Activated naive CD8-positive, alpha-beta T cell (primary cell): Measurements from ENCODE around the gene GFPT1.
"Not testable (repeated sequence)": the region's sequence is repeated elsewhere in the genome, so short reads cannot be mapped to it uniquely, and the experiment has no call there.

ENCODE experiments used
- H3K27ac Mint-ChIP-seq: one replicate; pipeline ENCODE4 v1.8.0; 2021; ENCODE audit warnings: mixed read lengths
- H3K27me3 Mint-ChIP-seq: one replicate; pipeline ENCODE4 v1.8.0; 2021; ENCODE audit warnings: mixed read lengths
- H3K36me3 Mint-ChIP-seq: one replicate; pipeline ENCODE4 v1.8.0; 2021; ENCODE audit warnings: mixed read lengths
- H3K4me1 Mint-ChIP-seq: one replicate; pipeline ENCODE4 v1.8.0; 2021; ENCODE audit warnings: low read depth, mixed read lengths
- H3K4me3 Mint-ChIP-seq: one replicate; pipeline ENCODE4 v1.8.0; 2021; ENCODE audit warnings: mild to moderate bottlenecking, mixed read lengths
- H3K9me3 Mint-ChIP-seq: one replicate; pipeline ENCODE4 v1.8.0; 2021; ENCODE audit warnings: low read depth, mixed read lengths

GFPT1 gene

GRCh38 chr2:69386789-69387734 is at the start of gene GFPT1:
TSS of gene GFPT1 (minus strand) at chr2:69387227. CDS start at chr2:69387071, 156 bp downstream.
- Mint-ChIP-seq H3K9me3 (no peaks in the 10 kb centered on the region), H3K27ac (peak within 1 kb of the TSS; percentile 90), H3K4me1 (peaks cover 43% of the 10 kb centered on the region), H3K27me3 (no peaks in the 10 kb centered on the region), H3K36me3 (peaks cover 6% of the 10 kb centered on the region), H3K4me3 (peak within 1 kb of the TSS; percentile 90)

- Mint-ChIP-seq H3K4me1 (peaks cover 40% of the 10 kb centered on the region), H3K27ac (peak overlapping the region; percentile 97), H3K9me3 (no peaks in the 10 kb centered on the region), H3K4me3 (peak overlapping the region; percentile 95), H3K36me3 (peaks cover 5% of the 10 kb centered on the region), H3K27me3 (no peaks in the 10 kb centered on the region)
These were observed 49.5 kb upstream of the GFPT1 start for GRCh38 chr2:69436596-69436937.

- H3K36me3 Mint-ChIP-seq = peaks cover 5% of the 10 kb centered on the region
- H3K4me1 Mint-ChIP-seq = peaks cover 43% of the 10 kb centered on the region
- peak overlapping the region; percentile 66 for H3K27ac Mint-ChIP-seq
- peak overlapping the region; percentile 57 for H3K4me3 Mint-ChIP-seq
- no peaks in the 10 kb centered on the region for H3K9me3 Mint-ChIP-seq
- H3K27me3 Mint-ChIP-seq = no peaks in the 10 kb centered on the region
These were observed 47.7 kb upstream of the GFPT1 start for GRCh38 chr2:69434753-69435152.

GRCh38 chr2:69429491-69430183 is 42.6 kb upstream of the GFPT1 start:
- Mint-ChIP-seq H3K9me3 (no peaks in the 10 kb centered on the region), H3K36me3 (peaks cover 1% of the 10 kb centered on the region), H3K27ac (no peak overlapping the region)

GRCh38 chr2:69428981-69429380 is 42.0 kb upstream of the GFPT1 start:
- H3K9me3 Mint-ChIP-seq = no peaks in the 10 kb centered on the region
- peaks cover 12% of the 10 kb centered on the region for H3K4me1 Mint-ChIP-seq
- H3K36me3 Mint-ChIP-seq = no peaks in the 10 kb centered on the region
- H3K4me3 Mint-ChIP-seq = no peak overlapping the region
- no peaks in the 10 kb centered on the region for H3K27me3 Mint-ChIP-seq
- no peak overlapping the region for H3K27ac Mint-ChIP-seq

More at GRCh38 chr2:69429491-69430183, 42.6 kb upstream of the GFPT1 start:
- Mint-ChIP-seq H3K4me1 (peaks cover 16% of the 10 kb centered on the region), H3K4me3 (no peak overlapping the region), H3K27me3 (no peaks in the 10 kb centered on the region)

- H3K27ac Mint-ChIP-seq = no peak overlapping the region
- H3K27me3 Mint-ChIP-seq = no peaks in the 10 kb centered on the region
- H3K4me3 Mint-ChIP-seq = no peak overlapping the region
- no peaks in the 10 kb centered on the region for H3K9me3 Mint-ChIP-seq
- peaks cover 8% of the 10 kb centered on the region for H3K4me1 Mint-ChIP-seq
- H3K36me3 Mint-ChIP-seq = peaks cover 5% of the 10 kb centered on the region
These were observed 37.4 kb upstream of the GFPT1 start for GRCh38 chr2:69424419-69424818.

- Mint-ChIP-seq H3K9me3 (no peaks in the 10 kb centered on the region), H3K27me3 (no peaks in the 10 kb centered on the region), H3K36me3 (peaks cover 5% of the 10 kb centered on the region), H3K4me1 (peaks cover 7% of the 10 kb centered on the region), H3K27ac (no peak overlapping the region), H3K4me3 (no peak overlapping the region)
These were observed 35.2 kb upstream of the GFPT1 start for GRCh38 chr2:69422198-69422597.

GRCh38 chr2:69419111-69419510 is 32.1 kb upstream of the GFPT1 start:
- H3K36me3 Mint-ChIP-seq, H3K4me3 Mint-ChIP-seq, H3K27me3 Mint-ChIP-seq, H3K4me1 Mint-ChIP-seq, H3K9me3 Mint-ChIP-seq, H3K27ac Mint-ChIP-seq: not testable (repeated sequence)

GRCh38 chr2:69416147-69416546 is 29.1 kb upstream of the GFPT1 start:
- H3K27me3 Mint-ChIP-seq = no peaks in the 10 kb centered on the region
- H3K4me1 Mint-ChIP-seq = peaks cover 6% of the 10 kb centered on the region
- H3K4me3 Mint-ChIP-seq = no peak overlapping the region
- no peak overlapping the region for H3K27ac Mint-ChIP-seq
- H3K36me3 Mint-ChIP-seq = peaks cover 7% of the 10 kb centered on the region
- H3K9me3 Mint-ChIP-seq = no peaks in the 10 kb centered on the region

GRCh38 chr2:69411120-69411519 is 24.1 kb upstream of the GFPT1 start:
- no peaks in the 10 kb centered on the region for H3K27me3 Mint-ChIP-seq

GRCh38 chr2:69405306-69405705 is 18.3 kb upstream of the GFPT1 start:
- Mint-ChIP-seq H3K9me3 (no peaks in the 10 kb centered on the region), H3K4me3 (no peak overlapping the region), H3K27ac (no peak overlapping the region), H3K4me1 (peaks cover 4% of the 10 kb centered on the region), H3K36me3 (peaks cover 13% of the 10 kb centered on the region), H3K27me3 (no peaks in the 10 kb centered on the region)

More at GRCh38 chr2:69411120-69411519, 24.1 kb upstream of the GFPT1 start:
- Mint-ChIP-seq H3K4me1 (peaks cover 8% of the 10 kb centered on the region), H3K4me3 (no peak overlapping the region), H3K36me3 (peaks cover 5% of the 10 kb centered on the region), H3K27ac (no peak overlapping the region), H3K9me3 (no peaks in the 10 kb centered on the region)

GRCh38 chr2:69400121-69400520 is 13.1 kb upstream of the GFPT1 start:
- Mint-ChIP-seq H3K4me3 (no peak overlapping the region), H3K27me3 (no peaks in the 10 kb centered on the region), H3K27ac (no peak overlapping the region), H3K36me3 (peaks cover 9% of the 10 kb centered on the region), H3K9me3 (no peaks in the 10 kb centered on the region), H3K4me1 (no peaks in the 10 kb centered on the region)

GRCh38 chr2:69397234-69397633 is 10.2 kb upstream of the GFPT1 start:
- Mint-ChIP-seq H3K9me3 (no peaks in the 10 kb centered on the region), H3K4me1 (no peaks in the 10 kb centered on the region), H3K27ac (no peak overlapping the region), H3K4me3 (no peak overlapping the region), H3K36me3 (peaks cover 13% of the 10 kb centered on the region), H3K27me3 (no peaks in the 10 kb centered on the region)

- Mint-ChIP-seq H3K9me3 (no peaks in the 10 kb centered on the region), H3K36me3 (peaks cover 13% of the 10 kb centered on the region), H3K4me3 (no peak overlapping the region), H3K4me1 (no peaks in the 10 kb centered on the region), H3K27me3 (no peaks in the 10 kb centered on the region), H3K27ac (no peak overlapping the region)
These were observed 8.8 kb upstream of the GFPT1 start for GRCh38 chr2:69395866-69396265.

GRCh38 chr2:69393963-69394362 is 6.9 kb upstream of the GFPT1 start:
- peaks cover 9% of the 10 kb centered on the region for H3K36me3 Mint-ChIP-seq
- no peaks in the 10 kb centered on the region for H3K4me1 Mint-ChIP-seq
- H3K27me3 Mint-ChIP-seq = no peaks in the 10 kb centered on the region
- H3K9me3 Mint-ChIP-seq = no peaks in the 10 kb centered on the region
- no peak overlapping the region for H3K4me3 Mint-ChIP-seq
- no peak overlapping the region for H3K27ac Mint-ChIP-seq
